Stimulated activated CD8-positive, alpha-beta memory T cell treated with anti-CD3 and anti-CD28 coated beads, Interleukin-7, amount 100 ng/mL, for 1 hour (primary cell): ENCODE measurements around the gene AARSD1.
A peak's percentile ranks its signal among the peaks of the same experiment; 100 is the strongest.
"Not testable (repeated sequence)": the region's sequence is repeated elsewhere in the genome, so short reads cannot be mapped to it uniquely, and the experiment has no call there.

Experiments used
- DNase-seq, 2 donors: peaks; one replicate each; pipeline ENCODE4 v3.0.0-alpha.2; 2020; ENCODE audit warnings: low read depth in 2 of 2

The AARSD1 gene, protein sequence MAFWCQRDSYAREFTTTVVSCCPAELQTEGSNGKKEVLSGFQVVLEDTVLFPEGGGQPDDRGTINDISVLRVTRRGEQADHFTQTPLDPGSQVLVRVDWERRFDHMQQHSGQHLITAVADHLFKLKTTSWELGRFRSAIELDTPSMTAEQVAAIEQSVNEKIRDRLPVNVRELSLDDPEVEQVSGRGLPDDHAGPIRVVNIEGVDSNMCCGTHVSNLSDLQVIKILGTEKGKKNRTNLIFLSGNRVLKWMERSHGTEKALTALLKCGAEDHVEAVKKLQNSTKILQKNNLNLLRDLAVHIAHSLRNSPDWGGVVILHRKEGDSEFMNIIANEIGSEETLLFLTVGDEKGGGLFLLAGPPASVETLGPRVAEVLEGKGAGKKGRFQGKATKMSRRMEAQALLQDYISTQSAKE

DNA sequence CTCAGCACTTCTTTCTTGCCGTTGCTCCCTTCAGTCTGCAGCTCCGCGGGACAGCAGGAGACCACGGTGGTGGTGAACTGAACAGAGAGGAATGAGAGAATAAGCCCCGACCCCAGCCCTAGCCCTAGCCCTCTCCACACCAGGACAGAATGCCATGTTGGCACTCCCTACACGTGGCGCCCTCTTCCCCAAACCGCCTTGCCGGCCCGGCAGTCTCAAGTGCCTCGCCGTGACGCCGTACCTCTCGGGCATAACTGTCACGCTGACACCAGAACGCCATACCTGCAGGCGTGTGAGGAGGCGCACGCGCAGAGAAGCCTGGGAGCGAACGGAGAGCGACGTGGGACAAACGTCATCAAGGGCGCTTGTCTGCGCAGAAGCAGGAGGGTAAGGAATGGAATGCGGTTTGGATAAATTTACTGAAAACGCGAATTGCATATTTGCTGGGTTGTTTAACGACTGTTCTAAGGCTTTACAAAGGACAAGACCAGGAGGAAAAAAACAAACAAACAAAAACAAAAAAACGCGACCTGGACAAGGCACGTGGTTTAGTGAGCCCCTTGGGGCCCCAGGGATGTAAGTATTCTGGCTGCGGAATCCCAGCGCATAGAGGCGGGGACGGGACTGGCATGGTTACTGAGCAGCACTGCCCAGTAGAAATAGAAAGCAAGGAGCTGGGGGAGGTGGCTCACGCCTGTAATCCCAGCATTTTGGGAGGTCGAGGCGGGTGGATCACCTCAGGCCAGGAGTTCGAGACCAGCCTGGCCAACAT, at the start of gene AARSD1:
TSS of gene AARSD1 (minus strand) at position 294 of the 772 bp plus-strand sequence. CDS start at position 280, 14 bp downstream.
- peak; percentile 70 to 80 for DNase-seq

DNA sequence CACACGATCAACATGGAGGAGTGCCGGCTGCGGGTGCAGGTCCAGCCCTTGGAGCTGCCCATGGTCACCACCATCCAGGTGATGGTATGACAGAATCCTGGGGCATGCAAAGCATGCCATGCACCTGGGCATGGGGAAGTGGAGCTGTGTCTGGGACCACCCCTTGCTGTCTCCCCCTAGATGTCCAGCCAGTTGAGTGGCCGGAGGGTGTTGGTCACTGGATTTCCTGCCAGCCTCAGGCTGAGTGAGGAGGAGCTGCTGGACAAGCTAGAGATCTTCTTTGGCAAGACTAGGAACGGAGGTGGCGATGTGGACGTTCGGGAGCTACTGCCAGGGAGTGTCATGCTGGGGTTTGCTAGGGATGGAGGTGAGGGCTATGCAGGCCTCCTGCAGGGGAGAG, 49.0 kb upstream of the AARSD1 start:
- DNase-seq = no peak

DNA sequence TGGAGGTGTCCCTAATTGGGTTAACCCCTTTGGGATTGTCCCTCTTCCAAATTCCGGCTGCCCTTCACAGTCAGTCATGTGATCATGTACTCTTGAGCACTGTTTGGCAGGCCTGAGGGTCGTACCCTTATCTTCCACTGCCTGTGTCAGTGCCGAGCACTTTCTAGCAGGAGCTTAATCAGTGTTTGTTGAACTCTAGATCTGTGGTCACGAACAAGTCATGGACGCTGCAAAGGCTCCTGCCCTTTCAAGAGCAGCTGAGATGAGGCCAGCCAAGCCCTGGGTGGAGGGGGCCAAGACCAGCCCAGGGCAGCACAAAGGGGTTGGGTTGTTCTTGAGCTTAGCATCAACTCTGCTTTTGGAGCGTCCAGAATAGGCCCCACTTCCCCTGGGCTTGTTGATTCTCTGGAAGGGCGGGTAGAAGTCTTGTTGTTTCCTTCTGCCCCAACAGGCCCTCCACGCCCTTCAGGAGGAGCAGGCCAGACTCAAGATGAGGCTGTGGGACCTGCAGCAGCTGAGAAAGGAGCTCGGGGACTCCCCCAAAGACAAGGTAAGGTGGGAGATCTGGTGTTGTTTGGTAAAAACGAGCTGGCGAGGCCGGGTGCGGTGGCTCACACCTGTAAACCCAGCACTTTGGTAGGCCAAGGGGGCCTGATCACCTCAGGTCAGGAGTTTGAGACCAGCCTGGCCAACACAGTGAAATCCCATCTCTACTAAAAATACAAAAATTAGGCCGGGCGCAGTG, 47.6 kb upstream of the AARSD1 start:
- no peak for DNase-seq

DNA sequence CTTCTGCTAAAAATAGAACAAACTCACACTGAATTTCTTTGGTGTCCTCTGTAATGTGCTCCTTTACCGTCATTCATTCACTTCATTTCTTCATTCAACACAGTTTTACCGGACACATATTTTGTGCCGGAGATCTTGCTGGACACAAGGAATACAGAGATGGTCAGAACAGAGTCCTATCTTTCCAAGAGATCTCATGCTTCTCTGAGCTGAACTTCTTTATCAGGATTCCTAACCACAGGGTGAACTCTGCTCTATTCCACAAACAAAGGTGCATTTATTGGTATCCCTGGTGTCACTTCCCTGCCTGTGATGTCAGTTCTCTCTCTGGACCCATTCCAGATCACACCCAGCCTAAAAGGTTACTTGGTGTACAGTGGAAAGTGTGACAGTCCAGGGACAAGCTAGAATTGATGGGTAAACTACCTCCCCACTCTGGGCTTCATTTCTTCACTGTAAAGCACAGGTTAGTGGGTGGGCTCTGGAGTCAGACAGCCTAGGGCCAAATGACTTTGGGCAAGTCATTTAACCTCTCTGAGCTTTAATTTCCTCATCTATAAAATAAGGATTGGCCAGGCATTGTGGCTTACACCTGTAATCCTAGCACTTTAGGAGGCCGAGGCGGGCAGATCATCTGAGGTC, 46.5 kb upstream of the AARSD1 start:
- no peak for DNase-seq

DNA sequence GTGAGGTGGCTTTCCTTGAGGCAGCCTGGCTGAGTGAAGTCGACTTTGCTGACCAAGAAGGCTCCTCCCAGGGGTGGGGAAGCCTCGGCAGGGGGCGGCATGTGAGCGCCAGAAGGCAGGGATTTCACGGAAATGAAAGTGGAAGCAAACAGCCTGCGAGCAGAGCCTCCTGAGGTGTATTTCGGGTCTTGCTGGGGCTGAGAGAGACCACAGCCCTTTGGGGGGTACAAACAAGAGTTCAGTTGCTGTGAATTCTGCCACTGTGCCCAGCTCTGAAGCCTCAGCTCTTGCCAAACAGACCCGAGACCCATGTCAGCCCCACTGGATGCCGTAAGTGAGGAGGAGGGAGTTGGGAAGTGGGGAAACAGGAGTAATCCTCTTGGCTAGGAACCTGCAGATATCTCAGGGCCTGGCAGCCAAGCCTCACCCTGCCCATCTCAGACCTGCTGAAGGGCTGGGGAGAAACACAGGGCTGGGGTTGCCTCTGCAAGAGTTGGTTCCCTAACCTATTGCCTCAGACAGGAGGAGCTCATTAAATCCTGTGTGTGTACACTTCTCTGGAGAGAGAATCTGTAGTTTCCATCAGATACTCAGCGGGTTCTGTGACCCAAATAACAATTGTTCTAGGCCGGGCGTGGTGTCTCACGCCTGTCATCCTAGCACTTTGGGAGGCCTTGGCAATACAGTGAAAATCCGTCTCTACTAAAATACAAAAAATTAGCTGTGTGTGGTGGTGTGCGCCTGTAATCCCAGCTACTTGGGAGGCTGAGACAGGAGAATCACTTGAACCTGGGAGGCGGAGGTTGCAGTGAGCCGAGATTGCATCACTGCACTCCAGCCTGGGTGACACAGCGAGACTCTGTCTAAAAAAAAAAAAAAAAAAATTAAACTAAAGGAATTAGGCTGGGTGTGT, 42.6 kb upstream of the AARSD1 start, which contains the start of gene IFI35:
TSS of gene IFI35 (plus strand) at position 146 of the 913 bp plus-strand sequence. CDS start at position 310, 164 bp downstream.
- DNase-seq = peak; percentile 70 to 75

DNA sequence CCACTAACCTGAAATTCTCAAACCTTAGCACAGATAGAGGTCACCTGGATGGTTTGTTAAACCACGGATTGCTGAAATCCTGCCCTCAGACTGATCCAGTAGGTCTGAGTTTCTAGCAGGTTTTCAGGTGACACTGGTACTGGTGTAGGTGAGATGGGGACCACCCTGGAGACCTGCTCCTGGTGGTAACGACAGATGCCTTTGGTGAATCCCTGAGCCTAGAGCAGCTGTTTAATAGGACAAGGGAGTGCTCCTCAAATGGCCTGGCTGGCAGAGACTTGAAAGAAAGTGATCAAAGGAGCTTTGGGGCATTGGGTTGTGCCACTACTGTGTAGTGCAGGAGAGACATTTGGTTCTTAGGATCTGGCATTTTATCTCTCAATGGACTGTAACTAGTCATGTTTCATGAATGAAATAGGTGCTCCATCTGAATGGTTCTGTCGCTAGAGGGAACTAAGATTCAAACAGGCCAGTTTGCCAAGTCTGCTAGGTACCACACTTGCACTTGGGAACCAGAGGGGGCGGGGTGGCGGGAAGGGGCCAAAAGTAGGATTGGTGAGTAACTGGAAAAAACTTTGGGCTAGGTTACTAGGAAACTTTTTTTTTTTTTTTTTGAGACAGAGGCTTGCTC, 39.4 kb upstream of the AARSD1 start:
- DNase-seq = no peak

DNA sequence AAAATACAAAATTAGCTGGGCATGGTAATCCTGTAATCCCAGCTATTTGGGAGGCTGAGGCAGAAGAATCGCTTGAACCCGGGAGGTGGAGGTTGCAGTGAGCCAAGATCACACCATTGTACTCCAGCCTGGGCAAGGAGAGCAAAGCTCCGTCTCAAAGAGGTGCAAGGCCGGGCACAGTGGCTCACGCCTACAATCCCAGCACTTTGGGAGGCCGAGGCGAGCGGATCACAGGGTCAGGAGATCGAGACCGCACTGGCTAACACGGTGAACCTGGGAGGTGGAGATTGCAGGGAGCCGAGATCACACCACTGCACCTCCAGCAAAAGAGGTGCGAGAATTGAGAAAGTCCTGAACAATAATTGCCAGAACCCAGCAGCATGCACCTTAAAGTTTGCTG, 36.6 kb upstream of the AARSD1 start:
- DNase-seq = not testable (repeated sequence)

DNA sequence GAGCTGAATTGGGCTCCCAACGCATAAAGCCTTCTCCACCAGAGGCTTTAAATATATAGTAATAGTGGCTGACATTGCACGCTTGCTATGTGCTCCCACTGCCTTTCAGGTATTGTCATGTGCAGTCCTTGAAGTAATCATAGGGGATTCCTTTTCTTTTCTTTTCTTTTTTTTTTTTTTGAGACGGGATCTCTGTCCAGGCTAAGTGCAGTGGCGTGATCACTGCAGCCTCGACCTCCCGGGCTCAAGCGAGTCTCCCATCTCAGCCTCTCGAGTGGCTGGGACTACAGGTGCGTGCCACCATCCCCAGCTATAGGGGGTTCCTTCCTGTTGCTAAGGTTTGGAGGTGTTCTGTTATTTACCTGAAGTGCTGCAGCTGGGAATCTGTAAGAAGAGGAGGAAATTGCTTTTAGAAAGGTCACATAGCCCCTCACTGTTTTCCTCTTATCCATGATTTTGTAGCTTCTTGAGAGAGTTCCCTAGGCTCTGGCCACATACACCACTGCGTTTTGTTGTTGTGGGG, 34.8 kb upstream of the AARSD1 start:
- DNase-seq = no peak

DNA sequence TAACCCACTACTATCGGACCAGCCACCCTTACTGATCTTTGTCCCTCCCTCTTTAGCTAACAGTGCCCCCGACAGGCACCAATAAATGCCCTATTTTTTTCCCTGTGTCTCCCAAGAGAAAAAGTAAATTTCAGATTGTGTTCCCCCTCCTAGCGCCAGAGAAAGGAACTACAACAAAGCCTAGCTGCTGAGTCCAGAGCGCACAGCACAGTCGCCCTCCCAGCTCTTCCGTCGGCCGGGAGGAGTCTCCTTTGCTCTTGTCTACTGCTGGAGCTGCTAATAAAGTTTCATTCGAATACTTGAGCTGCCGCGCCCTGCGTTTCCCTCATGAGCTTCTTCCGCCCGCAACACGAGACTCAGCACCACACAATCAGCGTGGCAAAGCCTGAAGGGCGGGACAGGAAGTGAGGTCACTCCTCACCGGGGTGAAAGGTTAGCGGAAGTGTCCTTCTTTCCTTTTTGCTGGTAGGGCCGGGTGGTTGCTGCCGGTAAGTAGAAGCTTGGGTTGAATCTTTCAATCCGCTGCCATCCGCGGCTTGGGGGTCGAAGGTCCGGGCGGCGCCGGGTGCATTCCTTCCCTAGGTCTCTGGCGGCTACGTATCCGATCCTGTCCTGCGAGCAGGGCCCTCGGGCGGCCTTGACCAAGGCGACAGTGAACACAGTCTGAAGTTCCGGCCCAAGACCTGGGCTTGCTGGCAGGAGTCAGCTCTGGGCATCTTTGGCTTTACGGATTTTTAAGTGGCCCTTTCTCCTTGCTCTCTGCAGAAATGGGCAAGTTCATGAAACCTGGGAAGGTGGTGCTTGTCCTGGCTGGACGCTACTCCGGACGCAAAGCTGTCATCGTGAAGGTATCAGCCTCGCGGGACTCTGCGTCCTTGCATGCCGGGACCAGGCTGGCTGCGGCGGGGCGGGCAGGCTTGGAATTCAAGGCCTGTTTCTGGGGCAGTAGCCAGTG, 34.0 kb upstream of the AARSD1 start, which contains the start of gene RPL27:
TSS of gene RPL27 (plus strand) at position 436 of the 955 bp plus-strand sequence. CDS start at position 768, 332 bp downstream.
- DNase-seq = peak; percentile 95 to 97

DNA sequence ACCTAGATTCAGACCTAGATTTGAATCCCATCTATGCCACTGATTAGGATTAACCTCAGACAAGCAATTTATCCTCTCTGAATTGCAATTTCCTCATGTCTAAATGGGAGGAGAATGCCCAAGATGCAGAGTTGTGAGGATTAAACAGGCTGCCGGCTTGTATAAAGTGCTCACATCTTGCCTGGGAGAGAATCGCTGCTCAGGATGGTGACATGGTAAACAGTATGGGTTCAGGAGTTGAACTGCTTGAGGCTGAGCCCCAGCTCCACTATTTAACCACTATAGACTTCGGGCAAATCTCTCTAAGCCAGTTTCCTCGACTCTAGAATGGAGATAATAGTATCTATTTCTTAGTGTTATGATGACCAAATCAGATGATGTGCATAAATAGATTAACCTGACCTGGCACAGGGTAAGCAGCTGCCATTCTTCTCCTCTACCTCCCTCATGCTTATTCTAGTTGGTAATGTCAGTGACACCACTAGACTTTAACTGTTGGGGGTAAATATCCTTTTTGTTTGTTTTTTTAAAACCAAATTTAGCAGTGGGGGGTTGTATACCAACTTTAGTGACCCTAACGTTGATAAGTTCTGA, 33.2 kb upstream of the AARSD1 start:
- DNase-seq = no peak

DNA sequence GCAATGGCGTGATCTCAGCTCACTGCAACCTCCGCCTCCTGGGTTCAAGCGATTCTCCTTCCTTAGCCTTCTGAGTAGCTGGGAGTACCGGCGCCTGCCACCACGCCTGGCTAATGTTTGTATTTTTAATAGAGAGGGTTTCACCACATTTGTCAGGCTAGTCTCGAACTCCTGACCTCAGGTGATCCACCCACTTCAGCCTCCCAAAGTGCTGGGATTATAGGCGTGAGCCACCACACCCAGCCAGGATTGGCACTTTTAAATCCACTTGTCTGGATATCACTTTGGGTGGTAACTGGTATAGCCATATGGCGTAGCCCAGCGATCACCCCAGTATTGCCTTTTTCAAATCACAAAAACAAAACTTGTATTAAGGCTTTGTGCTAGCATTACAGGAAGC, 29.7 kb upstream of the AARSD1 start:
- DNase-seq = not testable (repeated sequence)

DNA sequence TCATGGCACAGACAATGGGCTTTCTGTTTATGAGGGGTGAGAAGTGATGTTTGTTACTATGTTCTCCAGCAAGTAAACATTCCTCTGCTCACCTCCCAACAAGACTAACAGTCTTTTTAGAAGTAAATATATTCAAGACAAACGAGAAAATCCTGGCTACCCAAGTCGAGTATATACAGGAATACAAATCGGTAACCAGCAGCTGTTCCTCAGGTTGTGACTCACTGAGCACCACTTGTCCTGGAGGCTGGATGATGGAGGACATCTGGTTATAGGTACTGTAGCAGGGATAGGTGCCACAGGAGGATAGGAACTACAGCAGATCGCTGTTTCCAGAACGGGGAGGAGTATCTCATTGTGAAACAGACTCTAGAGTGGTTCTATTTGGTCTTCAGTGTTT, 28.6 kb upstream of the AARSD1 start:
- no peak for DNase-seq

DNA sequence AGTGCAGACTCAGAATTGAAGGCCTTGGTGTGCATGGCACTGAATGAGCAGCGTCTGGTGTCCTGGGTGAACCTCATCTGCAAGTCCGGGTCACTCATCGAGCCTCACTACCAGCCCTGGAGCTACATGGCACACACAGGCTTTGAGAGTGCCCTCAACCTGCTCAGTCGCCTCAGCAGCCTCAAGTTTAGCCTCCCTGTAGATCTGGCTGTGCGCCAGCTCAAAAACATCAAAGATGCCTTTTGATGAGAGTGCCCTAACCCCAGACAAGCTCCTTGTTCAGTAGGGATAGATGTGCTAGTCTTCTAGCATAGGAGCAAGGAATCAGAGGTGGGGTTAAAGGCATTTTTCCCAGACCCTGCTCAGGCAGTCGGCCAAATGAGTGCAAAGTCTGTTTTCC, 27.2 kb upstream of the AARSD1 start:
- DNase-seq = no peak

DNA sequence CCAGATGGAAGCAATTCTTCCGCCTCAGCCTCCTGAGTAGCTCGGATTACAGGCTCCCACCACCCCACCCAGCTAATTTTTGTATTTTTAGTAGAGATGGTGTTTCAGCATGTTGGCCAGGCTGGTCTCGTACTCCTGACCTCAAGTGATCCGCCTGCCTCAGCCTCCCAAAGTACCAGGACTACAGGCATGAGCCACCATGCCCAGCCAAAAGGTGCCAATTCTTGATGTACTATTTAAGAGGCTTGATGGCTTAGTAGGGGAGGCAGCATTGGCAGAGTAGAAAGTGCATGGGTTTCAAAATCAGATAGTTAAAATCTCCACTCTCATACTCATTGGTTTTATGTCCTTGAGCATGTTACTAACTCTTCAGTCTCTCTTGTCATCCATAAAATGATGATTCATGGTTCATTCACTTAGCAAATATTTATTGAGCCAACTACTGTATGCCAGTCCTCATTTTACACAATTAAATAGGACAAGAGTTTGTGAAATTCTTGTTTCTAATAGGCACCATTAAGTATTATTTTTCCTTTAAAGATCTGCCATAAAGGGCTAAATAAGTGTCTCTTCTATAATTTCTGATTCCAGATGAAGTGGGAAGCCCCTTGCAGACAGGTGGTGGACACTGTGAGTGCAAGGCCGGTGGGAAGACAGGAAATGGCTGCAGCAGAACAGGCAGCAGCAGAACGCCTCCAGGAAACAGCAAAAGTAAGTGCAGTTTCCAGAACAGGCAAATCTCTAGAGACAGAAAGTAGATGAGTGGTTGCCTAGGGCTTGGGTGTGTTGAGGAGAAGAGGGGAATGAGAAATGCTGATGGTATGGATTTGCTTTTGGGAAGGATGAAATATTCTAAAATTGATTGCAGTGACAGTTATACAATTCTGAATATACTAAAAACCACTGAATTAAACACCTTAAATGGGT, 25.7 kb upstream of the AARSD1 start:
- no peak for DNase-seq

DNA sequence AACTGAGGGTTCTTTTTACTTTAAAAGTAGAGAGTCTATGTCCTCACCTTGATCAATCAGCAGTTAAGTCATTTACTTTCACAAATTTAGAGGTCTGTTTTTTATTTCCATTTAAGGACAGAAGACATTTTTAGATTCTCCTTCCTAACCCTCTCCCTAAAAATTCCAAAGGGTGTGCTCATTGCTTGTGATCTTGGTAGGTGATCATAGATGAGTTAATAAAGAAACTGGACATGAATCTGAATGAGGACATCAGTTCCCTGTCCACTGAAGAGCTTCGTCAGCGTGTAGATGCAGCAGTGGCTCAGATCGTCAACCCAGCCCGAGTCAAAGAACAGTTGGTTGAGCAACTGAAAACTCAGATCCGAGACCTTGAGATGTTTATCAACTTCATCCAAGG, 24.9 kb upstream of the AARSD1 start:
- DNase-seq = no peak

DNA sequence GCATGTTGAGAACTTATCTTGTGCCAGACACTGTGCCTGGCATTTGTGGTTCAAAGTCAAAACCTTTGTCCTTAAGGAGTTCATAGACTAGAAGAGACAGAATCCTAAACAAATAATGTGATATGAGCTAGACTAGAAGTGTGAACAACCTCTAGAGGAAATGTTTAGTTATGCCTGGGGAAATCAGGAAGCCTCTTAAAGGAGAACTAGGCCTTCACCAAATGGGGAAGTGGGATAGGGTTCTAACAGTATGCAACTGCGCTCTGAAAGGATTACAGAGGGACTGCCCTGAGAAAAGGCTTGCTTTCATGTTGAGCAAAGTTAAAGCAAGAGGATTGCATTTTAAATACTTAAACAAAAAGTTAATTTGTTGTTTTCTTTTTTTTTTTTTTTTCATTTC, 21.0 kb upstream of the AARSD1 start:
- DNase-seq = no peak

DNA sequence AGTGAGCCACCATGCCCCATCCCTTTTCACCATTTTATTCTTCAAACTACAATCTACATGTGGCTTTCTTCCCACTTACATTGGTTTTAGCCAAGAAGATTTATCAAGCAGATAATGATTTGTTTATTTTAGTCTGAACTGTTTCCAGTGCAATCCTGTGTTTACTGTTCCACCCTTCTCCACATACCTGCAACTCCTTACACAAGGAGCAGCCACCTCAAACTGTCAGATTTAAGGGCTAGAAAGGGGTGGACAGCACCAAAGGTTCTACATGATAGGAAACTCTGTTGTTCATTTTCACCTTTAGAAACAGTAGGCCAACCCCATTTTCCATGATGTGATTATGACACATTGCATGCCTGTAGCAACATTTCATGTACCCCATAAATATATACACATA, 18.0 kb upstream of the AARSD1 start:
- DNase-seq = no peak
